K562 (cell line): ENCODE results near the gene CTDNEP1. TPM values are rescaled to one million over a fixed set of nuclear protein-coding genes. Genes with fewer than 3 reads are reported as not detected.
A peak's percentile ranks its signal among the peaks of the same experiment; 100 is the strongest.

Experiments used
- ATF2 ChIP-seq: sonication (generic); formaldehyde crosslinking; IDR thresholded peaks from 2 replicates; pipeline ENCODE4 v1.8.1; 2022; ENCODE audit warnings: missing genetic modification reagents
- ATF3 ChIP-seq, 2 experiments: fragments of 450-650 bp in 1 of 2; sonication (generic) in 1 of 2; formaldehyde crosslinking in 1 of 2; IDR thresholded peaks in 1 of 2; conservative IDR thresholded peaks in 1 of 2; 2 replicates each; pipeline versions ENCODE4 v1.6.1 to v1.8.1; 2016 to 2023; ENCODE audit warnings: mild to moderate bottlenecking in 2 of 2, moderate library complexity in 2 of 2, inconsistent platforms in 1 of 2, missing genetic modification reagents in 1 of 2
- GATAD2B ChIP-seq: fragments of 450-650 bp; IDR thresholded peaks from 2 replicates; pipeline ENCODE4 v1.6.1; 2017; ENCODE audit warnings: mild to moderate bottlenecking, borderline replicate concordance
- LARP7 ChIP-seq: fragments of 450-650 bp; IDR thresholded peaks from 2 replicates; pipeline ENCODE4 v1.6.1; 2016
- NCOA6 ChIP-seq: fragments of 450-650 bp; IDR thresholded peaks from 2 replicates; pipeline ENCODE4 v1.6.1; 2017; ENCODE audit warnings: mild to moderate bottlenecking
- SRSF9 ChIP-seq: fragments of 200-400 bp; formaldehyde crosslinking; IDR thresholded peaks from 2 replicates; pipeline ENCODE4 v1.6.1; 2017; ENCODE audit warnings: low read depth, low read length, borderline replicate concordance
- YBX1 ChIP-seq: fragments of 450-650 bp; IDR thresholded peaks from 2 replicates; pipeline ENCODE4 v1.7.1; 2016; ENCODE audit warnings: mild to moderate bottlenecking
- ZFPM2 ChIP-seq: fragments of 250-450 bp; sonication (Bioruptor Pico); IDR thresholded peaks from 2 replicates; pipeline ENCODE4 v1.5.1; 2022; ENCODE audit warnings: mild to moderate bottlenecking
- ZKSCAN8 ChIP-seq: fragments of 200-800 bp; sonication (Bioruptor generic); IDR thresholded peaks from 2 replicates; pipeline ENCODE4 v1.6.1; 2016; ENCODE audit warnings: missing genetic modification characterization, missing compliant biosample characterization
- ZNF780A ChIP-seq: fragments of 250-450 bp; sonication (Bioruptor Pico); IDR thresholded peaks from 2 replicates; pipeline ENCODE4 v1.5.0; 2021; ENCODE audit warnings: mild to moderate bottlenecking
- ZSCAN32 ChIP-seq: fragments of 450-650 bp; formaldehyde crosslinking; IDR thresholded peaks from 2 replicates; pipeline ENCODE4 v1.4.0; 2020; ENCODE audit warnings: mild to moderate bottlenecking, moderate library complexity
- polyA plus RNA-seq, 8 experiments: library from polyadenylated mRNA; depleted of rRNA in 4 of 8; stranded (reverse) in 5 of 8; unstranded in 3 of 8; fragments of >200 nt; fragmentation: Nextera tagmentation in 2 of 8; fragmentation: Illumina TruSeq in 1 of 8; extraction: Ambion mirVana in 2 of 8; extraction: Trizol in 1 of 8; gene quantifications; 2 replicates each; pipeline versions ENCODE4 v1.2.1 to v1.2.3, GENCODE V29; 2011 to 2014; ENCODE audit warnings: inconsistent platforms in 1 of 8, missing spikeins in 1 of 8
- total RNA-seq, 7 experiments: library from RNA; depleted of rRNA in 6 of 7; stranded (reverse); fragments of >200 nt in 6 of 7; fragmentation: Illumina TruSeq in 2 of 7; extraction: Trizol in 2 of 7; gene quantifications; 2 replicates each; pipeline versions ENCODE4 v1.2.1 to v1.2.3, GENCODE V29; 2011 to 2021; ENCODE audit warnings: low replicate concordance in 1 of 7
- TF ChIP-seq, protein P1 (sequence below): sonication (generic); formaldehyde crosslinking; IDR thresholded peaks from 2 replicates; pipeline ENCODE4 v1.8.1; 2023; ENCODE audit warnings: mild to moderate bottlenecking, missing genetic modification reagents
- TF ChIP-seq, protein P2 (sequence below), 2 experiments: IDR thresholded peaks in 1 of 2; conservative IDR thresholded peaks in 1 of 2; 2 replicates each; pipeline ENCODE4 v1.6.1; 2016; ENCODE audit warnings: low read depth in 2 of 2, mild to moderate bottlenecking in 1 of 2, missing compliant biosample characterization in 1 of 2, missing genetic modification characterization in 1 of 2, moderate library complexity in 1 of 2
- TF ChIP-seq, protein P3 (sequence below): fragments of 450-650 bp; formaldehyde crosslinking; IDR thresholded peaks from 2 replicates; pipeline ENCODE4 v1.4.0; 2020; ENCODE audit warnings: mild to moderate bottlenecking, moderate library complexity
- TF ChIP-seq, protein P4 (sequence below): fragments of 250-450 bp; sonication (Bioruptor Pico); IDR thresholded peaks from 2 replicates; pipeline ENCODE4 v1.4.0; 2020; ENCODE audit warnings: mild to moderate bottlenecking, moderate library complexity

The CTDNEP1 gene
- total and polyA plus RNA-seq, 9 of the 15 experiments (the other 6 are each of a cell fraction or from before 2014, with no cell fraction given) = 10.7 to 150 (median 28.5) TPM

- TF ChIP-seq, protein P1, sequence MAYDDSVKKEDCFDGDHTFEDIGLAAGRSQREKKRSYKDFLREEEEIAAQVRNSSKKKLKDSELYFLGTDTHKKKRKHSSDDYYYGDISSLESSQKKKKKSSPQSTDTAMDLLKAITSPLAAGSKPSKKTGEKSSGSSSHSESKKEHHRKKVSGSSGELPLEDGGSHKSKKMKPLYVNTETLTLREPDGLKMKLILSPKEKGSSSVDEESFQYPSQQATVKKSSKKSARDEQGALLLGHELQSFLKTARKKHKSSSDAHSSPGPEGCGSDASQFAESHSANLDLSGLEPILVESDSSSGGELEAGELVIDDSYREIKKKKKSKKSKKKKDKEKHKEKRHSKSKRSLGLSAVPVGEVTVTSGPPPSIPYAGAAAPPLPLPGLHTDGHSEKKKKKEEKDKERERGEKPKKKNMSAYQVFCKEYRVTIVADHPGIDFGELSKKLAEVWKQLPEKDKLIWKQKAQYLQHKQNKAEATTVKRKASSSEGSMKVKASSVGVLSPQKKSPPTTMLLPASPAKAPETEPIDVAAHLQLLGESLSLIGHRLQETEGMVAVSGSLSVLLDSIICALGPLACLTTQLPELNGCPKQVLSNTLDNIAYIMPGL (CRISPR knock-in tag) = no peak
- TF ChIP-seq, protein P2, sequence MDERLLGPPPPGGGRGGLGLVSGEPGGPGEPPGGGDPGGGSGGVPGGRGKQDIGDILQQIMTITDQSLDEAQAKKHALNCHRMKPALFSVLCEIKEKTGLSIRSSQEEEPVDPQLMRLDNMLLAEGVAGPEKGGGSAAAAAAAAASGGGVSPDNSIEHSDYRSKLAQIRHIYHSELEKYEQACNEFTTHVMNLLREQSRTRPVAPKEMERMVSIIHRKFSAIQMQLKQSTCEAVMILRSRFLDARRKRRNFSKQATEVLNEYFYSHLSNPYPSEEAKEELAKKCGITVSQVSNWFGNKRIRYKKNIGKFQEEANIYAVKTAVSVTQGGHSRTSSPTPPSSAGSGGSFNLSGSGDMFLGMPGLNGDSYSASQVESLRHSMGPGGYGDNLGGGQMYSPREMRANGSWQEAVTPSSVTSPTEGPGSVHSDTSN (CRISPR knock-in tag; IDR thresholded peaks at IDR 0.05; ENCODE audit: low read depth) = no peak
- TF ChIP-seq, protein P2 (tag; conservative IDR thresholded peaks at IDR 0.05; ENCODE audit: low read depth) = no peak
- TF ChIP-seq ATF3 (IDR thresholded peaks at IDR 0.05) (0 out of 2 replicates have a peak, but pooled peaks have one; percentile 28), ATF3 (CRISPR knock-in tag; conservative IDR thresholded peaks at IDR 0.05) (no peak), LARP7 (no peak), SRSF9 (no peak), ZFPM2 (peak; percentile 89), ATF2 (no peak), GATAD2B (no peak), ZKSCAN8 (CRISPR knock-in tag) (no peak), ZSCAN32 (CRISPR knock-in tag) (no peak), ZNF780A (CRISPR knock-in tag) (no peak), YBX1 (no peak), NCOA6 (no peak)
- TF ChIP-seq, protein P3, sequence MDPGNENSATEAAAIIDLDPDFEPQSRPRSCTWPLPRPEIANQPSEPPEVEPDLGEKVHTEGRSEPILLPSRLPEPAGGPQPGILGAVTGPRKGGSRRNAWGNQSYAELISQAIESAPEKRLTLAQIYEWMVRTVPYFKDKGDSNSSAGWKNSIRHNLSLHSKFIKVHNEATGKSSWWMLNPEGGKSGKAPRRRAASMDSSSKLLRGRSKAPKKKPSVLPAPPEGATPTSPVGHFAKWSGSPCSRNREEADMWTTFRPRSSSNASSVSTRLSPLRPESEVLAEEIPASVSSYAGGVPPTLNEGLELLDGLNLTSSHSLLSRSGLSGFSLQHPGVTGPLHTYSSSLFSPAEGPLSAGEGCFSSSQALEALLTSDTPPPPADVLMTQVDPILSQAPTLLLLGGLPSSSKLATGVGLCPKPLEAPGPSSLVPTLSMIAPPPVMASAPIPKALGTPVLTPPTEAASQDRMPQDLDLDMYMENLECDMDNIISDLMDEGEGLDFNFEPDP (CRISPR knock-in tag) = no peak; the same call in 1 of the 2 replicates
- TF ChIP-seq, protein P4, sequence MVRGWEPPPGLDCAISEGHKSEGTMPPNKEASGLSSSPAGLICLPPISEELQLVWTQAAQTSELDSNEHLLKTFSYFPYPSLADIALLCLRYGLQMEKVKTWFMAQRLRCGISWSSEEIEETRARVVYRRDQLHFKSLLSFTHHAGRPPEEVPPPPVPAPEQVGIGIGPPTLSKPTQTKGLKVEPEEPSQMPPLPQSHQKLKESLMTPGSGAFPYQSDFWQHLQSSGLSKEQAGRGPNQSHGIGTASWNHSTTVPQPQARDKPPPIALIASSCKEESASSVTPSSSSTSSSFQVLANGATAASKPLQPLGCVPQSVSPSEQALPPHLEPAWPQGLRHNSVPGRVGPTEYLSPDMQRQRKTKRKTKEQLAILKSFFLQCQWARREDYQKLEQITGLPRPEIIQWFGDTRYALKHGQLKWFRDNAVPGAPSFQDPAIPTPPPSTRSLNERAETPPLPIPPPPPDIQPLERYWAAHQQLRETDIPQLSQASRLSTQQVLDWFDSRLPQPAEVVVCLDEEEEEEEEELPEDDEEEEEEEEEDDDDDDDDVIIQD = no peak
Measured at GRCh38 chr17:7234083-7234951, 17.2 kb downstream of the CTDNEP1 start, which contains the start of gene DVL2 (continued).
